ENCODE results near the gene ATG10.
"Not testable (repeated sequence)": the region's sequence is repeated elsewhere in the genome, so short reads cannot be mapped to it uniquely, and the experiment has no call there.

Gene ATG10

DNA sequence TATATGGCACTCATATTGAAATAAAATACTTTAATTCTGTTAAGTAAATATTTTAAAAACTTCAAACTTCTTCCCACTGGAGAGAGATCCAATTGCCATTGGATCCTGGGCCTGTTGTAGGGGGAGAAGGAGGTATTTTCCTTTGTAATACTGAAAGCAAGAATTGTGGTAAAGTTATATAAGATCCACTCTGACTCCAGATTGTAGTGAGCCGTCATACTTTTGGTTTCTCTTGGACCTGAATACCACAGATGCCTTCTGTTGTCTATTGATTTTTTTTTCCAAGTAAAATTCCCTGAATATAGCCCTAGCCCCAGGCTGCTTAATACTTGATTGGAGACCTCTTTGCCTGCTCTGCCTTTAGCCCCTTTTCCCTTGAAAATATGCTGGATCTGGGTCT lies 86.9 kb downstream of the ATG10 start:
- Histone ChIP-seq H3K36me3 (no peaks in the 10 kb centered on the region), H3K4me3 (ENCODE audit: low read depth, low read length) (no peak overlapping the region), H3K9me3 (no peaks in the 10 kb centered on the region), H3K27me3 (no peaks in the 10 kb centered on the region), H3K4me1 (no peaks in the 10 kb centered on the region)
- TF ChIP-seq, protein P1, sequence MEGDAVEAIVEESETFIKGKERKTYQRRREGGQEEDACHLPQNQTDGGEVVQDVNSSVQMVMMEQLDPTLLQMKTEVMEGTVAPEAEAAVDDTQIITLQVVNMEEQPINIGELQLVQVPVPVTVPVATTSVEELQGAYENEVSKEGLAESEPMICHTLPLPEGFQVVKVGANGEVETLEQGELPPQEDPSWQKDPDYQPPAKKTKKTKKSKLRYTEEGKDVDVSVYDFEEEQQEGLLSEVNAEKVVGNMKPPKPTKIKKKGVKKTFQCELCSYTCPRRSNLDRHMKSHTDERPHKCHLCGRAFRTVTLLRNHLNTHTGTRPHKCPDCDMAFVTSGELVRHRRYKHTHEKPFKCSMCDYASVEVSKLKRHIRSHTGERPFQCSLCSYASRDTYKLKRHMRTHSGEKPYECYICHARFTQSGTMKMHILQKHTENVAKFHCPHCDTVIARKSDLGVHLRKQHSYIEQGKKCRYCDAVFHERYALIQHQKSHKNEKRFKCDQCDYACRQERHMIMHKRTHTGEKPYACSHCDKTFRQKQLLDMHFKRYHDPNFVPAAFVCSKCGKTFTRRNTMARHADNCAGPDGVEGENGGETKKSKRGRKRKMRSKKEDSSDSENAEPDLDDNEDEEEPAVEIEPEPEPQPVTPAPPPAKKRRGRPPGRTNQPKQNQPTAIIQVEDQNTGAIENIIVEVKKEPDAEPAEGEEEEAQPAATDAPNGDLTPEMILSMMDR (IDR thresholded peaks at IDR 0.05; ENCODE audit: low read depth, low read length) = no peak
- no peak for DNase-seq

DNA sequence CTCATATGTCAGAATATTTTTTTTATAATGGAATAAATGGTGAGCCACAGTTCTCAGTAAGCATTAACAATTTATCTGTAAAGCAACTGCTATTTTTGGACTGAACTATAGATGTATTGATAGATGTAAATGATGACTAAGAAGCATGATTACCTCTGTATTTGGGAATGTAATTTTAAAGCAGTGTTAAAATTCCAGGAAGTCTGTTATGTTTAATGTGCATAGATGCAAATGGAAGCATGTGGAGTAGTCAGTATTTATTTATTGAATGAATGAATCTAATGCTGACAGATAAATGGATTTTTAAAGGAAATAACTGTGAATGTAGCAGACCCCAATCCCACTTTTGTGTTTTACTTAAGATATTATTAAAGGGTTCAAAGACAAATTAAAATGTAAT lies 95.0 kb downstream of the ATG10 start:
- H3K36me3 ChIP-seq = no peaks in the 10 kb centered on the region
- no peak for DNase-seq
- H3K27me3 ChIP-seq = no peaks in the 10 kb centered on the region
- H3K9me3 ChIP-seq = no peaks in the 10 kb centered on the region
- no peaks in the 10 kb centered on the region for H3K4me1 ChIP-seq
- H3K4me3 ChIP-seq (ENCODE audit: low read depth, low read length) = no peak overlapping the region
- TF ChIP-seq, protein P1 (IDR thresholded peaks at IDR 0.05; ENCODE audit: low read depth, low read length) = no peak

DNA sequence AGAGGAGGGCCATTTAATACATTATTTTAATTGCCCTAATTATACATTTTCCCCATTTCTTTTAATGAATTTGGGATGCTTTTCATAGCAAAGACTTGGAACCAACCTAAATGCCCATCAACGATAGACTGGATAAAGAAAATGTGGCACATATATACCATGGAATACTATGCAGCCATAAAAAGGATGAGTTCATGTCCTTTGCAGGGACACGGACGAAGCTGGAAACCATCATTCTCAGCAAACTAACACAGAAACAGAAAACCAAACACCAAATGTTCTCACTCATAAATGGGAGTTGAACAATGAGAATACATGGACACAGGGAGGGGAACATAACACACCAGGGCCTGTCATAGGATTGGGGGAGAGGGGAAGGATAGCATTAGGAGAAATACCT lies 96.2 kb downstream of the ATG10 start:
- H3K4me1 ChIP-seq; H3K36me3 ChIP-seq; H3K27me3 ChIP-seq; H3K9me3 ChIP-seq; DNase-seq; H3K4me3 ChIP-seq (ENCODE audit: low read depth, low read length): not testable (repeated sequence)

DNA sequence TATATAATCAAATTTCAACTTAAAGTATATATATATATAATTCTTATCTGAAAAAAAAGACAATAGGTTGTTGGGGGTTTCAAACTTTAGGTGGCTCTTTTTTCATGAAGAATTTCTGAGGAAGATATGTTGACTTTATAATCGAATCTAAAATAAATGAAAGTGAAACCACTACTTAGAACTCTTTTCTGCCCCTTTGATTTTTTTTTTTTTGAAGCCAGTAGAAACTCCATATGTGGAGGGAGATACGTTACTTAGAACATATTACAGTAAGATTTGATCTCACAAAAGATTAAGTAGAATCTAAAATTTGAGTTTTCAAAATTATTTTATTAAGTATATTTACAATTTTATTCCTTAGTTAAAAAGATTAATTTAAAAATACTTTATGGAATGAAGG lies 96.9 kb downstream of the ATG10 start:
- Histone ChIP-seq H3K4me1 (no peaks in the 10 kb centered on the region), H3K9me3 (no peaks in the 10 kb centered on the region), H3K27me3 (no peaks in the 10 kb centered on the region), H3K36me3 (no peaks in the 10 kb centered on the region), H3K4me3 (ENCODE audit: low read depth, low read length) (no peak overlapping the region)
- TF ChIP-seq, protein P1 (IDR thresholded peaks at IDR 0.05; ENCODE audit: low read depth, low read length) = no peak
- no peak for DNase-seq

DNA sequence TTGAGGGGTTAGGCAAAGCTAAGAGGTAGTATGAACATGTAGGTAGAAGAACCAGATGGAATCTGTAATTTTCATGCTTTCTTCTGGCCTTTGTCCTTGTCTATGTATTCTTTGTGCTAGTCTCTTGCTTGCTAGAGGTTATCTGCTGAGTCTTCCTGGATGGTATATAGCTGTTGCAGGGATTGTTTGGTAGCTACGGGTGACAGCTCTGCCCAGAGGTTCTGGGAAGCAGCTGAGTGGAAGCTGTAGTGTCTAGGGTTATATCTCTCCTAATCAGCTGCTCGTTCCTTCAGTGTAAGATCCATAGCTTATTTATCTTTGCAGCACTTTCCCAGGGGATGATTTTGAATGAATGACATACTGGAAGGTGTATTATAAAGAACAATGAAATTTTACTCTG lies 100.3 kb downstream of the ATG10 start:
- Histone ChIP-seq H3K9me3 (no peaks in the 10 kb centered on the region), H3K36me3 (no peaks in the 10 kb centered on the region), H3K4me3 (ENCODE audit: low read depth, low read length) (no peak overlapping the region), H3K27me3 (no peaks in the 10 kb centered on the region), H3K4me1 (no peaks in the 10 kb centered on the region)
- TF ChIP-seq, protein P1 (IDR thresholded peaks at IDR 0.05; ENCODE audit: low read depth, low read length) = no peak
- DNase-seq = no peak

DNA sequence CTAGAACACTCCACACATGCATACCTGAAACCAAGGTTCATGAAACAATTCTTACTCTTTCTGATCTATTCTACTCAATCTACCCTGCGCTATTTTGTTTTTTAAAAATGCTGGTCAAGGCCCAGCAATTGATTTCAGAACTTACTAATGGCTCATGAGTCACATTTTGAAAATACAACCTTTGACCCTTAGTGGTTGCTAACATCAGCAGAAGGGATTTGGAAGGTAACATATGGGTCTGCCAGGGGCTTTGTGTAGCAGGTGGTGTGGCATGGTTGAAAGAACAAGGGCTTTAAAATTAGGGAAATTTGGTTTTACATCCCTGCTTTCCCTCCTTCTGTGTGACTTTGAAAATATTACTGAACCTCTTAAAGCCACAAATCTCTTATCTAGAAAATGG lies 101.4 kb downstream of the ATG10 start:
- H3K4me3 ChIP-seq (ENCODE audit: low read depth, low read length) = no peak overlapping the region
- TF ChIP-seq, protein P1 (IDR thresholded peaks at IDR 0.05; ENCODE audit: low read depth, low read length) = no peak

DNA sequence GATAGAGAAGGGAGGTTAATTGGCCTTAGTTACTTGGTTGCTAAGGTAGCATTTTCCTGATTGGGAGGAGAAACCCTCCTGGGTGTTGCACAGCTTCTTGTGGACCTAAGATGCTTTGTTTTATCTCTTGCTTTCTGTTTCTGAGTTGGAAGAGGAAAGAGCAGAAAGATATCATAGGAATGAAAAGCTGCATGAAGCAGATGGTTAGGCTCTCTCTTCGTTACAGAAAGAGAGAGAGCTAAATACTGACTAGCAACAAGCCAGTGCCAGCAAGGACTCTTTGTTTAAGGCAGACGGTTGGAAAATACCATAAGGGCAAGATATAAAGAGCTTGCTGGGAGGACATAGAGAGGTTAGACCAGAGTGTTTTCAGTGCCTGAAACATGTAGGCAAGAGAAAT lies 103.1 kb downstream of the ATG10 start:
- H3K4me3 ChIP-seq (ENCODE audit: low read depth, low read length) = no peak overlapping the region
- no peaks in the 10 kb centered on the region for H3K4me1 ChIP-seq
- H3K36me3 ChIP-seq = no peaks in the 10 kb centered on the region
- H3K9me3 ChIP-seq = no peaks in the 10 kb centered on the region
- no peaks in the 10 kb centered on the region for H3K27me3 ChIP-seq
- no peak for DNase-seq
- TF ChIP-seq, protein P1 (IDR thresholded peaks at IDR 0.05; ENCODE audit: low read depth, low read length) = no peak

More for the DNA sequence above, 101.4 kb downstream of the ATG10 start:
- Histone ChIP-seq H3K27me3 (no peaks in the 10 kb centered on the region), H3K9me3 (no peaks in the 10 kb centered on the region), H3K4me1 (no peaks in the 10 kb centered on the region), H3K36me3 (no peaks in the 10 kb centered on the region)
- no peak for DNase-seq

All from BE2C (cell line).